Osteocyte (in vitro differentiated cells): ENCODE results near the gene ZNF469. TPM values are rescaled to one million over a fixed set of nuclear protein-coding genes. Genes with fewer than 3 reads are reported as not detected.
"Not testable (repeated sequence)": the region's sequence is repeated elsewhere in the genome, so short reads cannot be mapped to it uniquely, and the experiment has no call there.

Experiments
- DNase-seq: peaks from one replicate; pipeline ENCODE4 v3.0.0; 2021; ENCODE audit warnings: mixed read lengths; ENCODE audit not compliant: unreplicated experiment; ENCODE audit errors: extremely low spot score
- H3K27ac Mint-ChIP-seq: one replicate; pipeline ENCODE4 v1.8.0; 2021; ENCODE audit warnings: mild to moderate bottlenecking, mixed read lengths; ENCODE audit not compliant: unreplicated experiment
- H3K27me3 Mint-ChIP-seq: one replicate; pipeline ENCODE4 v1.8.0; 2021; ENCODE audit warnings: mixed read lengths; ENCODE audit not compliant: unreplicated experiment
- H3K36me3 Mint-ChIP-seq: one replicate; pipeline ENCODE4 v1.8.0; 2021; ENCODE audit warnings: mixed read lengths; ENCODE audit not compliant: unreplicated experiment
- H3K4me1 Mint-ChIP-seq: one replicate; pipeline ENCODE4 v1.8.0; 2021; ENCODE audit warnings: mixed read lengths; ENCODE audit not compliant: unreplicated experiment
- H3K4me3 Mint-ChIP-seq: one replicate; pipeline ENCODE4 v1.8.0; 2021; ENCODE audit warnings: mild to moderate bottlenecking, moderate library complexity, mixed read lengths; ENCODE audit not compliant: unreplicated experiment
- H3K9me3 Mint-ChIP-seq: one replicate; pipeline ENCODE4 v1.8.0; 2021; ENCODE audit warnings: mixed read lengths; ENCODE audit not compliant: unreplicated experiment
- CTCF ChIP-seq: fragments of 200-600 bp; sonication (generic); IDR thresholded peaks from 2 replicates; pipeline ENCODE4 v1.5.0; 2021; ENCODE audit warnings: antibody characterized with exemption, mild to moderate bottlenecking, moderate library complexity
- total RNA-seq: library from RNA; stranded (reverse); gene quantifications from 2 replicates; pipeline ENCODE4 v1.2.1, GENCODE V29; 2021

The ZNF469 gene
- total RNA-seq, 1 donor from 2014 or later, result 4.1 TPM

GRCh38 chr16:88407042-88407420 lies 24.3 kb downstream of the ZNF469 start:
- peaks cover 14% of the 10 kb centered on the region for H3K4me1 Mint-ChIP-seq

GRCh38 chr16:88407807-88408206 lies 25.0 kb downstream of the ZNF469 start:
- DNase-seq, result no peak
- no peaks in the 10 kb centered on the region for H3K36me3 Mint-ChIP-seq
- no peak for TF ChIP-seq CTCF
- peaks cover 14% of the 10 kb centered on the region for H3K4me1 Mint-ChIP-seq
- no peak overlapping the region for H3K4me3 Mint-ChIP-seq
- no peaks in the 10 kb centered on the region for H3K9me3 Mint-ChIP-seq
- no peak overlapping the region for H3K27ac Mint-ChIP-seq
- H3K27me3 Mint-ChIP-seq, result no peaks in the 10 kb centered on the region

More at GRCh38 chr16:88407042-88407420, 24.3 kb downstream of the ZNF469 start:
- H3K9me3 Mint-ChIP-seq, result no peaks in the 10 kb centered on the region
- H3K36me3 Mint-ChIP-seq, result no peaks in the 10 kb centered on the region
- no peak overlapping the region for H3K4me3 Mint-ChIP-seq
- no peak overlapping the region for H3K27ac Mint-ChIP-seq
- TF ChIP-seq CTCF, result no peak
- DNase-seq, result no peak
- no peaks in the 10 kb centered on the region for H3K27me3 Mint-ChIP-seq

- Mint-ChIP-seq H3K9me3 (no peaks in the 10 kb centered on the region), H3K4me3 (no peak overlapping the region), H3K4me1 (peaks cover 14% of the 10 kb centered on the region), H3K27me3 (no peaks in the 10 kb centered on the region), H3K36me3 (no peaks in the 10 kb centered on the region), H3K27ac (no peak overlapping the region)
- TF ChIP-seq CTCF, result no peak
- DNase-seq, result no peak
These were observed 25.9 kb downstream of the ZNF469 start for GRCh38 chr16:88408561-88409142.

- no peaks in the 10 kb centered on the region for H3K27me3 Mint-ChIP-seq
- H3K4me1 Mint-ChIP-seq, result peaks cover 14% of the 10 kb centered on the region
- no peak for DNase-seq
- no peak overlapping the region for H3K4me3 Mint-ChIP-seq
- H3K9me3 Mint-ChIP-seq, result no peaks in the 10 kb centered on the region
- no peak overlapping the region for H3K27ac Mint-ChIP-seq
- TF ChIP-seq CTCF, result no peak
- H3K36me3 Mint-ChIP-seq, result no peaks in the 10 kb centered on the region
These were observed 26.7 kb downstream of the ZNF469 start for GRCh38 chr16:88409296-88410065.

GRCh38 chr16:88410297-88410968 lies 27.7 kb downstream of the ZNF469 start:
- not testable (repeated sequence) for H3K27me3 Mint-ChIP-seq, H3K27ac Mint-ChIP-seq, DNase-seq, H3K4me3 Mint-ChIP-seq, H3K36me3 Mint-ChIP-seq, H3K9me3 Mint-ChIP-seq
- H3K4me1 Mint-ChIP-seq, result peaks cover 11% of the 10 kb centered on the region
